CD4-positive, alpha-beta memory T cell (primary cell): ENCODE data around the gene TRPM5. TPM values are rescaled to one million over a fixed set of nuclear protein-coding genes. Genes with fewer than 3 reads are reported as not detected.
A peak's percentile ranks its signal among the peaks of the same experiment; 100 is the strongest.

Source experiments
- CTCF ChIA-PET: fragments of 350-600 bp; sonication (Branson Sonifier 250); formaldehyde crosslinking; loops from one replicate; lab custom pipeline; 2021; ENCODE audit warnings: inconsistent platforms; ENCODE audit not compliant: partially characterized antibody; lab: Charles Lee
- POLR2A ChIA-PET: fragments of 350-600 bp; sonication (Branson Sonifier 250); formaldehyde crosslinking; loops from one replicate; lab custom pipeline; 2021; ENCODE audit not compliant: partially characterized antibody; lab: Charles Lee
- DNase-seq, 5 donors: peaks; one replicate each; pipeline versions ENCODE4 v3.0.0 to v3.0.0-alpha.2; 2020 to 2022; ENCODE audit warnings: mixed read lengths in 1 of 5
- H3K27ac ChIP-seq: one replicate; pipeline ENCODE4 v1.7.0; 2013; ENCODE audit warnings: low read depth, low read length
- H3K27me3 ChIP-seq: 2 replicates; pipeline ENCODE4 v1.7.0; 2013; ENCODE audit warnings: mild to moderate bottlenecking, low read length, moderate library complexity; ENCODE audit not compliant: insufficient read depth
- H3K36me3 ChIP-seq: 2 replicates; pipeline ENCODE4 v1.7.0; 2013; ENCODE audit warnings: mild to moderate bottlenecking, low read length, moderate library complexity; ENCODE audit not compliant: insufficient read depth
- H3K4me1 ChIP-seq: 2 replicates; pipeline ENCODE4 v1.7.0; 2013; ENCODE audit warnings: mild to moderate bottlenecking, low read length, moderate library complexity; ENCODE audit not compliant: insufficient read depth
- H3K4me3 ChIP-seq, 2 donors: one replicate each; pipeline ENCODE4 v1.7.0; 2013; ENCODE audit warnings: low read length in 2 of 2, mild to moderate bottlenecking in 1 of 2
- H3K9me3 ChIP-seq, 2 donors: one replicate each; pipeline ENCODE4 v1.7.0; 2013; ENCODE audit warnings: low read length in 2 of 2, control low read depth in 1 of 2; ENCODE audit not compliant: control insufficient read depth in 1 of 2
- H3K27ac Mint-ChIP-seq, 7 donors: one replicate each; pipeline ENCODE4 v1.8.0; 2020 to 2021; ENCODE audit warnings: mixed read lengths in 7 of 7, mild to moderate bottlenecking in 6 of 7, inconsistent platforms in 3 of 7, moderate library complexity in 3 of 7
- H3K27me3 Mint-ChIP-seq, 2 donors: one replicate each; pipeline ENCODE4 v1.8.0; 2020 to 2021; ENCODE audit warnings: mixed read lengths in 2 of 2
- H3K36me3 Mint-ChIP-seq, 2 donors: one replicate each; pipeline ENCODE4 v1.8.0; 2020 to 2021; ENCODE audit warnings: mixed read lengths in 2 of 2, inconsistent platforms in 1 of 2, mild to moderate bottlenecking in 1 of 2
- H3K4me1 Mint-ChIP-seq, 4 donors: one replicate each; pipeline ENCODE4 v1.8.0; 2020 to 2021; ENCODE audit warnings: mixed read lengths in 4 of 4, mild to moderate bottlenecking in 1 of 4
- H3K4me3 Mint-ChIP-seq, 8 donors: one replicate each; pipeline ENCODE4 v1.8.0; 2020 to 2021; ENCODE audit warnings: mixed read lengths in 8 of 8, mild to moderate bottlenecking in 7 of 8, moderate library complexity in 6 of 8, inconsistent platforms in 3 of 8
- H3K9me3 Mint-ChIP-seq, 8 donors: one replicate each; pipeline ENCODE4 v1.8.0; 2020 to 2021; ENCODE audit warnings: mixed read lengths in 8 of 8, mild to moderate bottlenecking in 5 of 8, inconsistent platforms in 3 of 8, moderate library complexity in 1 of 8
- intact Hi-C: fragments of 100-400 bp; cut with micrococcal nuclease; formaldehyde crosslinking; loops from one replicate; pipeline ENCODE4 v1.15.1; 2023
- polyA plus RNA-seq, 2 donors: library from polyadenylated mRNA; unstranded; fragments of 300-500 nt; fragmentation: Illumina TruSeq; gene quantifications; one replicate each; pipeline ENCODE4 v1.2.3, GENCODE V29; 2021
- total RNA-seq, 2 experiments: library from RNA; stranded (reverse); gene quantifications; one replicate each; pipeline ENCODE4 v1.2.3, GENCODE V29; 2021

Gene TRPM5
- total RNA-seq = under 1 TPM; 0.19 to 0.23 TPM
- polyA plus RNA-seq = not detected

- peaks cover 28 to 57% (median 41%) of the 10 kb centered on the region in 4 donors for H3K4me1 Mint-ChIP-seq
Measured at GRCh38 chr11:2443881-2444820, at the start of gene TRPM5. TSS of gene TRPM5 (minus strand) at chr11:2444514. CDS start at chr11:2423036, 21,478 bp downstream.

DNA sequence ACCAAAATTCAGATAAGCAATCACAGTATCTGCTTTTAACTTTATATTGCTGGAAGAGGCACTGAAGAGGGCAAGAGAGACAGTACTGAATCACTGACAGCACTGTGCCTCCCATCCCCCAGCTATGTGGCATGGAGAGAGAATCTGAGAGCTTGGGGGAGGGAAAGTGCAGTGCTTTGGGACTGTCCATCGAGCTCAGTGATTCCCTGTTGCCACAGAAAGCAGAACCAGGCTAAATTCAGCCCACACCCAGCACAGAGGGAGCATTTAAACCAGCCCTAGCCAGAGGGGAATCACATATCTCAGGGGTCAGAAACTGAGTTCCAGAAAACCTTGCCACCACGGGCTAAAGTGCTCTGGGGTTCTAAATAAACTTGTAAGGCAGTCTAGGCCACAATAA lies 44.8 kb upstream of the TRPM5 start:
- Histone ChIP-seq H3K36me3 (no peaks in the 10 kb centered on the region), H3K4me3 (no peak overlapping the region), H3K27ac (no peak overlapping the region), H3K9me3 (peaks cover 0 to 8% of the 10 kb centered on the region in 2 donors), H3K27me3 (no peaks in the 10 kb centered on the region), H3K4me1 (no peaks in the 10 kb centered on the region)
- H3K27me3 Mint-ChIP-seq = no peaks in the 10 kb centered on the region
- H3K4me3 Mint-ChIP-seq = no peak overlapping the region
- peaks cover 4 to 76% (median 56%) of the 10 kb centered on the region in 8 donors for H3K9me3 Mint-ChIP-seq
- POLR2A ChIA-PET = no interaction called here
- intact Hi-C loops = no loop called here
- peaks cover 0 to 2% (median 0%) of the 10 kb centered on the region in 4 donors for H3K4me1 Mint-ChIP-seq
- no peak for DNase-seq
- H3K27ac Mint-ChIP-seq = no peak overlapping the region
- H3K36me3 Mint-ChIP-seq = peaks cover 52 to 74% of the 10 kb centered on the region in 2 donors
- CTCF ChIA-PET = interaction anchor here (1.2 to 1.5 kb wide), 2 partner anchors 14 to 43 kb away, joined by 3 read pairs; no protein-coding TSS in a partner anchor

More at GRCh38 chr11:2443881-2444820, at the start of gene TRPM5:
- intact Hi-C loops = loop anchor here (1.0 to 5.0 kb wide), 2 partner anchors 88 to 441 kb away; partner anchors contain the start of gene CDKN1C
- no peaks in the 10 kb centered on the region for H3K27me3 ChIP-seq
- H3K4me1 ChIP-seq = peaks cover 57% of the 10 kb centered on the region
- DNase-seq = peak; percentile 61 to 82 (median 64)
- peak within 1 kb of the TSS; percentile 15 for H3K27ac ChIP-seq
- peak within 1 kb of the TSS; percentile 92 to 97 (median 94) for H3K4me3 Mint-ChIP-seq
- peak within 1 kb of the TSS; percentile 15 to 90 (median 78) for H3K27ac Mint-ChIP-seq
- POLR2A ChIA-PET = interaction anchor here (1.5 to 6.1 kb wide), 3 partner anchors 22 to 441 kb away, joined by 3 to 35 read pairs (median 3); no protein-coding TSS in a partner anchor
- peaks cover 0 to 2% (median 0%) of the 10 kb centered on the region in 8 donors for H3K9me3 Mint-ChIP-seq
- H3K9me3 ChIP-seq = no peaks in the 10 kb centered on the region
- peak within 1 kb of the TSS; percentile 6 to 68 for H3K4me3 ChIP-seq
- CTCF ChIA-PET = interaction anchor here (1.5 to 4.4 kb wide), 3 partner anchors 17 to 448 kb away, joined by 4 to 30 read pairs (median 5); no protein-coding TSS in a partner anchor
- H3K27me3 Mint-ChIP-seq = no peaks in the 10 kb centered on the region
- H3K36me3 Mint-ChIP-seq = no peaks in the 10 kb centered on the region
- no peaks in the 10 kb centered on the region for H3K36me3 ChIP-seq

GRCh38 chr11:2488004-2488403 lies 43.7 kb upstream of the TRPM5 start:
- Mint-ChIP-seq H3K4me1 (peaks cover 0 to 2% (median 0%) of the 10 kb centered on the region in 4 donors), H3K27ac (no peak overlapping the region), H3K36me3 (peaks cover 49 to 73% of the 10 kb centered on the region in 2 donors), H3K27me3 (no peaks in the 10 kb centered on the region), H3K9me3 (peaks cover 4 to 65% (median 47%) of the 10 kb centered on the region in 8 donors), H3K4me3 (no peak overlapping the region)
- Histone ChIP-seq H3K36me3 (no peaks in the 10 kb centered on the region), H3K9me3 (peaks cover 0 to 8% of the 10 kb centered on the region in 2 donors), H3K4me1 (no peaks in the 10 kb centered on the region), H3K27me3 (no peaks in the 10 kb centered on the region), H3K4me3 (no peak overlapping the region), H3K27ac (no peak overlapping the region)
- POLR2A ChIA-PET = interaction anchor here (0.8 kb wide), 1 partner anchor 21 kb away, joined by 3 read pairs; no protein-coding TSS in a partner anchor
- CTCF ChIA-PET = interaction anchor here (1.5 kb wide), 1 partner anchor 13 kb away, joined by 3 read pairs; no protein-coding TSS in a partner anchor
- no peak for DNase-seq
- intact Hi-C loops = no loop called here

- no peaks in the 10 kb centered on the region for H3K4me1 ChIP-seq
- no peak overlapping the region for H3K4me3 ChIP-seq
- Mint-ChIP-seq H3K27ac (peak overlapping the region in 1 of 7 donors; percentile 42), H3K4me3 (no peak overlapping the region), H3K27me3 (no peaks in the 10 kb centered on the region), H3K36me3 (peaks cover 65 to 76% of the 10 kb centered on the region in 2 donors), H3K9me3 (peaks cover 4 to 51% (median 42%) of the 10 kb centered on the region in 8 donors), H3K4me1 (peaks cover 12 to 24% (median 14%) of the 10 kb centered on the region in 4 donors)
- POLR2A ChIA-PET = no interaction called here
- peaks cover 0 to 8% of the 10 kb centered on the region in 2 donors for H3K9me3 ChIP-seq
- no peak for DNase-seq
- H3K27me3 ChIP-seq = no peaks in the 10 kb centered on the region
- H3K36me3 ChIP-seq = no peaks in the 10 kb centered on the region
- no peak overlapping the region for H3K27ac ChIP-seq
- intact Hi-C loops = no loop called here
- CTCF ChIA-PET = no interaction called here
Measured at GRCh38 chr11:2484576-2485125, 40.3 kb upstream of the TRPM5 start.

- CTCF ChIA-PET = no interaction called here
Measured at GRCh38 chr11:2483426-2483825, 39.1 kb upstream of the TRPM5 start.

DNA sequence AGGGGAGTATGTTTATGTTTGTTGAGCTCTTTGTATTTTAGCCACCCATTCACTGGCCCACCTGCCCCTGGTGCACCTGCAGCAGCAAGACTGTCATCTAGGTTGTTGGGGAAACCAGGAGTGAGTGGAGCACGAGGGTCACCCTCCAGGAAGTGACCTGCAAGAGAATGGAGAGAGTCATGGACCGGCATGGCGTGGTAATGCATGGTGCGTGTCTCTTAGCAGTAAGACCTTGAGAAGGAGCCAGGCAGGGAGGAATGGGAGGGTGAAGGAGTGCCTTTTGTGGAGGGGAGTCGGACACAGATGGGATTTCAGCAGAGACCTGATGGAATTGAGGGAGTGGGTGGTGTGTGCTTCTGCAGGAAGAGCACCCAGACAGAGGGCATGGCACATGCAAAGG lies 38.4 kb upstream of the TRPM5 start:
- Histone ChIP-seq H3K4me3 (no peak overlapping the region), H3K27ac (no peak overlapping the region), H3K9me3 (peaks cover 0 to 2% of the 10 kb centered on the region in 2 donors), H3K4me1 (no peaks in the 10 kb centered on the region), H3K36me3 (no peaks in the 10 kb centered on the region), H3K27me3 (no peaks in the 10 kb centered on the region)
- Mint-ChIP-seq H3K4me3 (peak overlapping the region in 1 of 8 donors; percentile 7), H3K27ac (peak overlapping the region in 2 of 7 donors; percentile 42 to 44), H3K4me1 (peaks cover 12 to 24% (median 14%) of the 10 kb centered on the region in 4 donors), H3K27me3 (no peaks in the 10 kb centered on the region), H3K36me3 (peaks cover 65 to 76% of the 10 kb centered on the region in 2 donors), H3K9me3 (peaks cover 5 to 46% (median 34%) of the 10 kb centered on the region in 8 donors)
- ChIA-PET CTCF (interaction anchor here (1.2 kb wide), 1 partner anchor 27 kb away, joined by 3 read pairs; no protein-coding TSS in a partner anchor), POLR2A (no interaction called here)
- intact Hi-C loops = no loop called here
- no peak for DNase-seq

More at GRCh38 chr11:2483426-2483825, 39.1 kb upstream of the TRPM5 start:
- DNase-seq = no peak
- Histone ChIP-seq H3K9me3 (peaks cover 0 to 8% of the 10 kb centered on the region in 2 donors), H3K4me1 (no peaks in the 10 kb centered on the region), H3K4me3 (no peak overlapping the region), H3K27ac (no peak overlapping the region), H3K36me3 (no peaks in the 10 kb centered on the region), H3K27me3 (no peaks in the 10 kb centered on the region)
- Mint-ChIP-seq H3K27ac (peak overlapping the region in 1 of 7 donors; percentile 13), H3K4me3 (no peak overlapping the region), H3K9me3 (peaks cover 5 to 48% (median 38%) of the 10 kb centered on the region in 8 donors), H3K27me3 (no peaks in the 10 kb centered on the region), H3K36me3 (peaks cover 67 to 76% of the 10 kb centered on the region in 2 donors), H3K4me1 (peaks cover 12 to 24% (median 14%) of the 10 kb centered on the region in 4 donors)
- POLR2A ChIA-PET = no interaction called here
- intact Hi-C loops = no loop called here
